ENCODE results near the gene MRI1. TPM values are rescaled to one million over a fixed set of nuclear protein-coding genes. Genes with fewer than 3 reads are reported as not detected.
A peak's percentile ranks its signal among the peaks of the same experiment; 100 is the strongest.

MRI1 gene
- total RNA-seq, 4 donors from 2014 or later: 63.0 to 304 (median 99.2) TPM

GRCh38 chr19:13731147-13731964 is 33.0 kb upstream of the MRI1 start:
- peaks cover 4 to 23% (median 14%) of the 10 kb centered on the region in 4 donors for H3K4me1 ChIP-seq
- in situ Hi-C loops (cut with MboI; ENCODE audit: low pct_ligation_motif_present in 1 of 4, low pct_unique_long_range_greater_than_20kb in 1 of 4, low sequenced_read_pairs in 3 of 4) (no loop called here), intact Hi-C loops (cut with DNase I; ENCODE audit: low total_unique reads) (no loop called here)
- TF ChIP-seq POLR2AphosphoS5 (IDR thresholded peaks at IDR 0.05) (peak; percentile 77 to 80 (median 78)), POLR2A (IDR thresholded peaks at IDR 0.05) (peak; percentile 59), CTCF (IDR thresholded peaks at IDR 0.05) (no peak), EP300 (IDR thresholded peaks at IDR 0.05; ENCODE audit: low read depth) (no peak)
- WGBS, 2 donors (ENCODE audit: low coverage in 1 of 2): 1 to 2% methylated on average over 14 to 39 of the region's 39 CpGs
- no peaks in the 10 kb centered on the region for H3K36me3 ChIP-seq
- peak overlapping the region; percentile 33 to 76 (median 60) for H3K4me3 ChIP-seq
- H3K27ac ChIP-seq: peak overlapping the region; percentile 90 to 93 (median 92)
- H3K9me3 ChIP-seq: no peaks in the 10 kb centered on the region
- DNase-seq: peak; percentile 98
- no peaks in the 10 kb centered on the region for H3K27me3 ChIP-seq

GRCh38 chr19:13732337-13732736 is 32.0 kb upstream of the MRI1 start:
- peaks cover 4 to 23% (median 14%) of the 10 kb centered on the region in 4 donors for H3K4me1 ChIP-seq
- in situ Hi-C loops (cut with MboI; ENCODE audit: low pct_ligation_motif_present in 1 of 4, low pct_unique_long_range_greater_than_20kb in 1 of 4, low sequenced_read_pairs in 3 of 4) (no loop called here), intact Hi-C loops (cut with DNase I; ENCODE audit: low total_unique reads) (no loop called here)
- no peaks in the 10 kb centered on the region for H3K27me3 ChIP-seq
- DNase-seq: no peak
- no peaks in the 10 kb centered on the region for H3K9me3 ChIP-seq
- H3K4me3 ChIP-seq: peak overlapping the region in 2 of 4 donors; percentile 50 to 76
- WGBS, 2 donors (ENCODE audit: low coverage in 1 of 2): 78 to 92% methylated on average over 3 to 8 of the region's 8 CpGs
- no peaks in the 10 kb centered on the region for H3K36me3 ChIP-seq
- H3K27ac ChIP-seq: peak overlapping the region in 2 of 4 donors; percentile 90 to 91
- TF ChIP-seq CTCF (IDR thresholded peaks at IDR 0.05) (no peak), POLR2A (IDR thresholded peaks at IDR 0.05) (no peak), POLR2AphosphoS5 (IDR thresholded peaks at IDR 0.05) (no peak), EP300 (IDR thresholded peaks at IDR 0.05; ENCODE audit: low read depth) (no peak)

- Histone ChIP-seq H3K27ac (no peak overlapping the region), H3K9me3 (no peaks in the 10 kb centered on the region), H3K36me3 (no peaks in the 10 kb centered on the region), H3K4me3 (no peak overlapping the region), H3K4me1 (peaks cover 4 to 23% (median 14%) of the 10 kb centered on the region in 4 donors), H3K27me3 (no peaks in the 10 kb centered on the region)
- 91% methylated on average over 2 of the region's 2 CpGs; no CpG with 5 or more reads in 1 of the 2 donors for WGBS, 2 donors (ENCODE audit: low coverage in 1 of 2)
- TF ChIP-seq EP300 (IDR thresholded peaks at IDR 0.05; ENCODE audit: low read depth): no peak
- no peak for TF ChIP-seq CTCF (IDR thresholded peaks at IDR 0.05)
- TF ChIP-seq POLR2AphosphoS5 (IDR thresholded peaks at IDR 0.05): no peak
- TF ChIP-seq POLR2A (IDR thresholded peaks at IDR 0.05): no peak
- in situ Hi-C loops (cut with MboI; ENCODE audit: low pct_ligation_motif_present in 1 of 4, low pct_unique_long_range_greater_than_20kb in 1 of 4, low sequenced_read_pairs in 3 of 4) (no loop called here), intact Hi-C loops (cut with DNase I; ENCODE audit: low total_unique reads) (no loop called here)
- DNase-seq: no peak
Measured at GRCh38 chr19:13734751-13735150, 29.6 kb upstream of the MRI1 start.

- no peaks in the 10 kb centered on the region for H3K36me3 ChIP-seq
- H3K27me3 ChIP-seq: no peaks in the 10 kb centered on the region
- WGBS, 2 donors (ENCODE audit: low coverage in 1 of 2): 64 to 94% methylated on average over 1 of the region's 1 CpG
- TF ChIP-seq POLR2AphosphoS5 (IDR thresholded peaks at IDR 0.05): no peak
- TF ChIP-seq CTCF (IDR thresholded peaks at IDR 0.05): no peak
- no peak for TF ChIP-seq EP300 (IDR thresholded peaks at IDR 0.05; ENCODE audit: low read depth)
- no peak for TF ChIP-seq POLR2A (IDR thresholded peaks at IDR 0.05)
- DNase-seq: no peak
- intact Hi-C loops (cut with DNase I; ENCODE audit: low total_unique reads) (no loop called here), in situ Hi-C loops (cut with MboI; ENCODE audit: low pct_ligation_motif_present in 1 of 4, low pct_unique_long_range_greater_than_20kb in 1 of 4, low sequenced_read_pairs in 3 of 4) (no loop called here)
- peaks cover 0 to 5% (median 2%) of the 10 kb centered on the region in 4 donors for H3K4me1 ChIP-seq
- no peak overlapping the region for H3K4me3 ChIP-seq
- H3K27ac ChIP-seq: no peak overlapping the region
- no peaks in the 10 kb centered on the region for H3K9me3 ChIP-seq
Measured at GRCh38 chr19:13738073-13738472, 26.2 kb upstream of the MRI1 start.

All from transverse colon (tissue), 4 donors.